PC-3 (cell line): ENCODE results near the gene C1QTNF6.

ENCODE experiments used
- EZH2 ChIP-seq: fragments of 300-600 bp; sonication (generic); IDR thresholded peaks from one replicate; pipeline ENCODE4 v1.6.1; 2017; ENCODE audit warnings: antibody characterized with exemption, mild to moderate bottlenecking, low read length; ENCODE audit not compliant: unreplicated experiment
- TF ChIP-seq, protein P1 (sequence below): fragments of 300-600 bp; sonication (generic); conservative IDR thresholded peaks from 2 replicates; pipeline ENCODE4 v1.5.1; 2017; ENCODE audit warnings: antibody characterized with exemption, low read depth, mild to moderate bottlenecking, low read length

DNA sequence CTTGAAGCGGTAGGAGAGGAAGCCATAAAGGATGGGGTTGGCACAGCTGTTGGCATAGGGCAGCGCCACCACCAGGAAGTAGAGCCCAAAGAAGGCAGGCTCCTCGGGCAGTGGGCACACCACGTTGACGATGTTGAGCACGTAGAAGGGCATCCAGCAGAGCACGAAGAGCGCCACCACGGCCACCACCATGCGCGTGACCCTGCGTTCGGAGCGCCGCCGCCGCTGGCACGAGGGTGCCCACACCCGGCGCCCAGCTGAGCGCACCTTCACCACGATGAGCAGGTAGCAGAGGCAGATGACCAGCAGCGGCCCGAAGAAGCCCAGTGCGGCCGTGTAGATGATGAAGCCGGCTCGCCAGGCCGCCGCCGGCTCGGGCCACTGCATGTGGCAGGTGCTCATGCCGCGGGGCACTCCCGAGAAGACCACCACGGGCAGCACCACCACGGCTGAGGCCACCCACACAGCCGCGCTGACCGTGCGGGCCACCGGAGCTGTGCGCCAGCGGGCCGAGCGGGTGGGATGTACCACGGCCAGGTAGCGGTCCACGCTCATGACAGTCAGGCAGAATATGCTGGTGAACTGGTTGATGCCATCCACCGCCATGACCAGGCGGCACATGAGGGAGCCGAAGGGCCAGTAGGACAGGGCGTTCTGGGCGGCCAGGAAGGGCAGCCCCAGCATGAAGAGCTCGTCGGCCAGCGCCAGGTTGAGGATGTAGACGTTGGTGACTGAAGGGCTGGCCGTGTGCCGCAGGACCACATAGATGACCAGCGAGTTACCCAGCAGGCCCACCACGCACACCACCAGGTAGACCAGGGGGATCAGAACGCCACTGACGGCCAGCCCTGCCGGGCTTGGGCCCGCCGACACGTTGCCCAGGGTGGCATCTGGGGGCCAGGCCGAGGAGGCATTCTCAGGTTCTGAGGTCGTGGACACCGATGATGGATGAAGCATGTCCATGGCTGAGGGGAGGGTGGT, 19.1 kb upstream of the C1QTNF6 start:
- TF ChIP-seq, protein P1, sequence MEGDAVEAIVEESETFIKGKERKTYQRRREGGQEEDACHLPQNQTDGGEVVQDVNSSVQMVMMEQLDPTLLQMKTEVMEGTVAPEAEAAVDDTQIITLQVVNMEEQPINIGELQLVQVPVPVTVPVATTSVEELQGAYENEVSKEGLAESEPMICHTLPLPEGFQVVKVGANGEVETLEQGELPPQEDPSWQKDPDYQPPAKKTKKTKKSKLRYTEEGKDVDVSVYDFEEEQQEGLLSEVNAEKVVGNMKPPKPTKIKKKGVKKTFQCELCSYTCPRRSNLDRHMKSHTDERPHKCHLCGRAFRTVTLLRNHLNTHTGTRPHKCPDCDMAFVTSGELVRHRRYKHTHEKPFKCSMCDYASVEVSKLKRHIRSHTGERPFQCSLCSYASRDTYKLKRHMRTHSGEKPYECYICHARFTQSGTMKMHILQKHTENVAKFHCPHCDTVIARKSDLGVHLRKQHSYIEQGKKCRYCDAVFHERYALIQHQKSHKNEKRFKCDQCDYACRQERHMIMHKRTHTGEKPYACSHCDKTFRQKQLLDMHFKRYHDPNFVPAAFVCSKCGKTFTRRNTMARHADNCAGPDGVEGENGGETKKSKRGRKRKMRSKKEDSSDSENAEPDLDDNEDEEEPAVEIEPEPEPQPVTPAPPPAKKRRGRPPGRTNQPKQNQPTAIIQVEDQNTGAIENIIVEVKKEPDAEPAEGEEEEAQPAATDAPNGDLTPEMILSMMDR: no peak
- TF ChIP-seq EZH2: no peak
